Measurements from ENCODE around the gene PPBP. TPM values are rescaled to one million over a fixed set of nuclear protein-coding genes. Genes with fewer than 3 reads are reported as not detected.

Gene PPBP
- total RNA-seq, 1 donor from 2014 or later = not detected

DNA sequence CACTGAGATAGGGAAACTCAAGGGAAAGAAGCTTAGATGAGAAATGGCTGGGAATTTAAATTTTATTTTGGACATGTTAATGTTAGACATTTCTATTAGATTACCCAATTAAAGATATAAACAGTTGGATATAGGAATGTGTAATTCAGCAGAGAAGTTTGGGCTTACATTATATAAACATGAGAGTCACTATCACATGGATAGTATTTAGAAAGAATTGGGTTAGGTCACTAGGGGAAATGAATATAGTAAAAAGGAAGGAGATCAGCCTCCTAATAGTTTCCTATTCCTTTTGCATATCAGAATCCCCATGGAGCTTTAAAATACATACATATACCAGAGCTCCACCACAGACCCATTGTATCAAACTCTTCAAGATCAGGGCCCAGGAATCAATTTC, 30.1 kb upstream of the PPBP start:
- H3K36me3 Mint-ChIP-seq (ENCODE audit: low read depth, unreplicated experiment) = no peaks in the 10 kb centered on the region
- TF ChIP-seq, protein P1, sequence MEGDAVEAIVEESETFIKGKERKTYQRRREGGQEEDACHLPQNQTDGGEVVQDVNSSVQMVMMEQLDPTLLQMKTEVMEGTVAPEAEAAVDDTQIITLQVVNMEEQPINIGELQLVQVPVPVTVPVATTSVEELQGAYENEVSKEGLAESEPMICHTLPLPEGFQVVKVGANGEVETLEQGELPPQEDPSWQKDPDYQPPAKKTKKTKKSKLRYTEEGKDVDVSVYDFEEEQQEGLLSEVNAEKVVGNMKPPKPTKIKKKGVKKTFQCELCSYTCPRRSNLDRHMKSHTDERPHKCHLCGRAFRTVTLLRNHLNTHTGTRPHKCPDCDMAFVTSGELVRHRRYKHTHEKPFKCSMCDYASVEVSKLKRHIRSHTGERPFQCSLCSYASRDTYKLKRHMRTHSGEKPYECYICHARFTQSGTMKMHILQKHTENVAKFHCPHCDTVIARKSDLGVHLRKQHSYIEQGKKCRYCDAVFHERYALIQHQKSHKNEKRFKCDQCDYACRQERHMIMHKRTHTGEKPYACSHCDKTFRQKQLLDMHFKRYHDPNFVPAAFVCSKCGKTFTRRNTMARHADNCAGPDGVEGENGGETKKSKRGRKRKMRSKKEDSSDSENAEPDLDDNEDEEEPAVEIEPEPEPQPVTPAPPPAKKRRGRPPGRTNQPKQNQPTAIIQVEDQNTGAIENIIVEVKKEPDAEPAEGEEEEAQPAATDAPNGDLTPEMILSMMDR (IDR thresholded peaks at IDR 0.05; ENCODE audit: unreplicated experiment) = no peak
- H3K27ac Mint-ChIP-seq (ENCODE audit: unreplicated experiment) = no peak overlapping the region
- H3K9me3 Mint-ChIP-seq (ENCODE audit: unreplicated experiment) = no peaks in the 10 kb centered on the region
- DNase-seq (ENCODE audit: low spot score) = no peak
- H3K27me3 Mint-ChIP-seq (ENCODE audit: unreplicated experiment) = no peaks in the 10 kb centered on the region
- H3K4me1 Mint-ChIP-seq (ENCODE audit: unreplicated experiment) = peaks cover 6% of the 10 kb centered on the region
- no peak overlapping the region for H3K4me3 Mint-ChIP-seq (ENCODE audit: unreplicated experiment)

- Mint-ChIP-seq H3K9me3 (ENCODE audit: unreplicated experiment) (no peaks in the 10 kb centered on the region), H3K4me3 (ENCODE audit: unreplicated experiment) (no peak overlapping the region), H3K36me3 (ENCODE audit: low read depth, unreplicated experiment) (no peaks in the 10 kb centered on the region), H3K27me3 (ENCODE audit: unreplicated experiment) (no peaks in the 10 kb centered on the region), H3K4me1 (ENCODE audit: unreplicated experiment) (peaks cover 6% of the 10 kb centered on the region), H3K27ac (ENCODE audit: unreplicated experiment) (no peak overlapping the region)
- TF ChIP-seq, protein P1 (IDR thresholded peaks at IDR 0.05; ENCODE audit: unreplicated experiment) = no peak
- DNase-seq (ENCODE audit: low spot score) = no peak
Observed at GRCh38 chr4:74016068-74016467, 28.1 kb upstream of the PPBP start.

- Mint-ChIP-seq H3K4me3 (ENCODE audit: unreplicated experiment) (no peak overlapping the region), H3K36me3 (ENCODE audit: low read depth, unreplicated experiment) (no peaks in the 10 kb centered on the region), H3K9me3 (ENCODE audit: unreplicated experiment) (no peaks in the 10 kb centered on the region), H3K27me3 (ENCODE audit: unreplicated experiment) (no peaks in the 10 kb centered on the region), H3K27ac (ENCODE audit: unreplicated experiment) (no peak overlapping the region), H3K4me1 (ENCODE audit: unreplicated experiment) (peaks cover 6% of the 10 kb centered on the region)
- TF ChIP-seq, protein P1 (IDR thresholded peaks at IDR 0.05; ENCODE audit: unreplicated experiment) = no peak
- no peak for DNase-seq (ENCODE audit: low spot score)
Observed at GRCh38 chr4:74015126-74015780, 27.3 kb upstream of the PPBP start.

DNA sequence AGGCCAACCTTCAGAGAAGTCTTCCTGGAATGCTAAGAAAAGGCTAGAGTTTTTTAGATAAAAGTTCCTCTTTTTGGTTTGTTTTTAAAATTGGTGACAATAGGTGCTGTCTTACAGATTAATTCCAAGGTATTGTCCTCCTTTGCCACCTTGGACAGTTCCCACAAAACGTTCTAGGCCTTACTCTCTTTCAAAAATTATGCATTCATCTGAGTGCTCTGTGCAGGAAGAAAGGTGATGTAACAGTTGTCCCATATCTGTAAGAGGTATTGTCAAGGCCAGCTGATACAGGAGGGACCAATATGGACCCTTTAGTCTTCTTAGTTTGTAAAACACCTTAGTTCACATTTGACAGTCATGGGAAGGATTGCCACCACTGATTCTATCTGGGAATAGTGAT, 26.3 kb upstream of the PPBP start:
- no peak for DNase-seq (ENCODE audit: low spot score)
- Mint-ChIP-seq H3K27ac (ENCODE audit: unreplicated experiment) (no peak overlapping the region), H3K9me3 (ENCODE audit: unreplicated experiment) (no peaks in the 10 kb centered on the region), H3K4me3 (ENCODE audit: unreplicated experiment) (no peak overlapping the region), H3K4me1 (ENCODE audit: unreplicated experiment) (peaks cover 6% of the 10 kb centered on the region), H3K36me3 (ENCODE audit: low read depth, unreplicated experiment) (no peaks in the 10 kb centered on the region), H3K27me3 (ENCODE audit: unreplicated experiment) (no peaks in the 10 kb centered on the region)
- TF ChIP-seq, protein P1 (IDR thresholded peaks at IDR 0.05; ENCODE audit: unreplicated experiment) = no peak

- H3K27me3 Mint-ChIP-seq (ENCODE audit: unreplicated experiment) = no peaks in the 10 kb centered on the region
- H3K4me1 Mint-ChIP-seq (ENCODE audit: unreplicated experiment) = peaks cover 2% of the 10 kb centered on the region
- TF ChIP-seq, protein P1 (IDR thresholded peaks at IDR 0.05; ENCODE audit: unreplicated experiment) = no peak
- DNase-seq (ENCODE audit: low spot score) = no peak
- no peak overlapping the region for H3K4me3 Mint-ChIP-seq (ENCODE audit: unreplicated experiment)
- H3K27ac Mint-ChIP-seq (ENCODE audit: unreplicated experiment) = no peak overlapping the region
- no peaks in the 10 kb centered on the region for H3K36me3 Mint-ChIP-seq (ENCODE audit: low read depth, unreplicated experiment)
- H3K9me3 Mint-ChIP-seq (ENCODE audit: unreplicated experiment) = no peaks in the 10 kb centered on the region
Observed at GRCh38 chr4:74013264-74013663, 25.3 kb upstream of the PPBP start.

All from endothelial cell (in vitro differentiated cells).